HG03103 (cell line): ENCODE results near the gene EFCAB14.
"Not testable (repeated sequence)": the region's sequence is repeated elsewhere in the genome, so short reads cannot be mapped to it uniquely, and the experiment has no call there.

Experiments
- ATAC-seq: cut with Tn5 transposase; IDR thresholded peaks from one replicate; pipeline ENCODE4 v1.9.1; 2021; ENCODE audit warnings: low read depth; ENCODE audit not compliant: unreplicated experiment

EFCAB14 gene

GRCh38 chr1:46657775-46658174, 61.1 kb downstream of the EFCAB14 start:
- ATAC-seq = no peak

- no peak for ATAC-seq
These were observed 62.3 kb downstream of the EFCAB14 start for GRCh38 chr1:46656643-46657042.

- ATAC-seq = no peak
These were observed 63.1 kb downstream of the EFCAB14 start for GRCh38 chr1:46655848-46656247.

GRCh38 chr1:46654698-46655097, 64.2 kb downstream of the EFCAB14 start:
- ATAC-seq = not testable (repeated sequence)

- no peak for ATAC-seq
These were observed 64.9 kb downstream of the EFCAB14 start for GRCh38 chr1:46654012-46654411.

GRCh38 chr1:46653405-46653958, 65.4 kb downstream of the EFCAB14 start:
- no peak for ATAC-seq

GRCh38 chr1:46652321-46653100, 66.4 kb downstream of the EFCAB14 start:
- no peak for ATAC-seq

GRCh38 chr1:46651152-46651551, 67.8 kb downstream of the EFCAB14 start:
- not testable (repeated sequence) for ATAC-seq

- ATAC-seq = no peak
These were observed 68.4 kb downstream of the EFCAB14 start for GRCh38 chr1:46650491-46650890.

GRCh38 chr1:46649764-46650163, 69.2 kb downstream of the EFCAB14 start:
- ATAC-seq = no peak

GRCh38 chr1:46647611-46648010, 71.3 kb downstream of the EFCAB14 start:
- ATAC-seq = no peak

- no peak for ATAC-seq
These were observed 72.1 kb downstream of the EFCAB14 start for GRCh38 chr1:46646844-46647243.

GRCh38 chr1:46646331-46646730, 72.6 kb downstream of the EFCAB14 start:
- ATAC-seq = no peak

- ATAC-seq = no peak
These were observed 73.1 kb downstream of the EFCAB14 start for GRCh38 chr1:46645815-46646214.

- no peak for ATAC-seq
These were observed 75.5 kb downstream of the EFCAB14 start for GRCh38 chr1:46643368-46643775.

GRCh38 chr1:46642115-46642680, 76.7 kb downstream of the EFCAB14 start:
- ATAC-seq = no peak

- ATAC-seq = no peak
These were observed 79.4 kb downstream of the EFCAB14 start for GRCh38 chr1:46639547-46639946.

GRCh38 chr1:46638921-46639320, 80.0 kb downstream of the EFCAB14 start:
- no peak for ATAC-seq

- ATAC-seq = no peak
These were observed 81.3 kb downstream of the EFCAB14 start for GRCh38 chr1:46637444-46638083.

GRCh38 chr1:46635205-46635604, 83.7 kb downstream of the EFCAB14 start:
- ATAC-seq = no peak

- no peak for ATAC-seq
These were observed 88.2 kb downstream of the EFCAB14 start for GRCh38 chr1:46630719-46631118.
